Measurements from ENCODE around the gene DRAP1.

Gene DRAP1

DNA sequence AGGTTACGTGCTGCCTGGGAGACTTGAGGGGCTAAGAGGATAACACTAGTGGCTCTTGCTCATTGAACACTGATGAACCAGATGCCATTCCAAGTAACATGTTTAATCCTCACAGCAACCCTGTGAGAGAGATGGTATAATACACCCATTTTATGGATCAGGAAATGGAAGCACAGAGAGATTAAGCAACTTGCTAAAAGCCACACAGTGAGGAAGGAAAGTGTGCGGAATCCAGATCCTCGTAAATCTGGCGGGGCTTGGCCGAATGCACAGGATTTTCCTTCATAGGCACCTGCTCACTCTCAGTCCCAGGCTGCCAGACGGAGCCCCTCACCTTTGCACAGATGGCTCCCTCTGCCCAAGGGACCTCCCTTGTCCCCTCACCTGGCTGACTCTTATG lies 11.3 kb upstream of the DRAP1 start:
- Mint-ChIP-seq H3K4me3 (no peak overlapping the region), H3K27me3 (ENCODE audit: low read depth) (peaks cover 8% of the 10 kb centered on the region), H3K4me1 (ENCODE audit: low read depth) (peaks cover 9% of the 10 kb centered on the region)

DNA sequence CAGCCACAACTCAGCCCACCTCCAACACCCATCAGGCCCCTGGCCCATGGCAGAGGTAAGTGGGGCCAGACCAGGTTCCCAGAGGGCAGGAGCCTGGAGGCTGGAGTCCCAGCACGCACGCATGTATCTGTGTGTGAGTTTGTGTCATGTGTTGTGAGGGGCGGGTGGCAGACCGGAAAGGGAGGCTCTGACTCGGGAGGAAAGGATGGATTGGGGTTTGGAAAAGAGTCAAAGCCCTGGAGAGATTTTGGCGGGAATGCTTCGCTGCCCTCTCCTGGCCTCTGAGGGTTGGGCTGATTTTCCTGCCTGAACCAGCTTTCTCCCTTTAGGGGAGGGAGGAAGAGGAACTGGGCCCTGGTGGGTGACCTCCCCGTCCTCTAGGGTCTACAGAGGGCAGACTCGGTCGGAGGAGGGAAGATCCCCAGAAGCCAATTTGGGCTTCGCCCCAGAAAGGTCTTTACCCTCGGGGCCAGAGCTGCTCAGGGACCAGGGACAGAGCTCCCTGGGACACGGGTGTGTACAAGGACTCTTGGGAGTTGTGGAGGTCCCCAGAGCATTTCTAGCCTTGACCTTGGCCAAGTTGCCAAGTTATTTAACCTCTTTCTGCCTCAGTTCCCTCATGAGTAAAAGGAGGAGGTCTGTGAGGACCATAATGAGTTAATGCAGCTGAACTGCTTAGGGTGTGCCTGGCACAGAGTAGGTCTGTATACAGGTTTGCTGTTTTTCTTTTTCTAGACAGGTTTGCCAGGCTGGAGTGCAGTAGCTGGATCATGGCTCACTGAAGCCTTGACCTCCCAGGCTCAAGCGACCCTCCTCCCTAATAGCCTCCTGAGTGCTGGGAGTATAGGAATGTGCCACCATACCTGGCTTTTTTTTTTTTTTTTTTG lies 7.3 kb upstream of the DRAP1 start:
- Mint-ChIP-seq H3K4me3 (no peak overlapping the region), H3K27me3 (ENCODE audit: low read depth) (no peaks in the 10 kb centered on the region), H3K9me3 (no peaks in the 10 kb centered on the region), H3K27ac (no peak overlapping the region), H3K36me3 (ENCODE audit: low read depth) (peaks cover 4% of the 10 kb centered on the region), H3K4me1 (ENCODE audit: low read depth) (peaks cover 15% of the 10 kb centered on the region)
- no peak for DNase-seq (ENCODE audit: low spot score)

More for the DNA sequence above, 11.3 kb upstream of the DRAP1 start:
- no peak for DNase-seq (ENCODE audit: low spot score)
- H3K9me3 Mint-ChIP-seq, result no peaks in the 10 kb centered on the region
- H3K27ac Mint-ChIP-seq, result no peak overlapping the region
- no peaks in the 10 kb centered on the region for H3K36me3 Mint-ChIP-seq (ENCODE audit: low read depth)

GRCh38 chr11:65912845-65913244 lies 6.4 kb upstream of the DRAP1 start:
- Mint-ChIP-seq H3K36me3 (ENCODE audit: low read depth) (peaks cover 7% of the 10 kb centered on the region), H3K4me3 (no peak overlapping the region), H3K9me3 (no peaks in the 10 kb centered on the region), H3K27me3 (ENCODE audit: low read depth) (no peaks in the 10 kb centered on the region), H3K27ac (no peak overlapping the region), H3K4me1 (ENCODE audit: low read depth) (peaks cover 18% of the 10 kb centered on the region)
- no peak for DNase-seq (ENCODE audit: low spot score)

- peaks cover 12% of the 10 kb centered on the region for H3K4me1 Mint-ChIP-seq (ENCODE audit: low read depth)
- DNase-seq (ENCODE audit: low spot score), result no peak
- no peaks in the 10 kb centered on the region for H3K27me3 Mint-ChIP-seq (ENCODE audit: low read depth)
- peaks cover 9% of the 10 kb centered on the region for H3K36me3 Mint-ChIP-seq (ENCODE audit: low read depth)
- H3K27ac Mint-ChIP-seq, result peak overlapping the region; percentile 31
- no peak overlapping the region for H3K4me3 Mint-ChIP-seq
- no peaks in the 10 kb centered on the region for H3K9me3 Mint-ChIP-seq
Observed at GRCh38 chr11:65915101-65915820, 4.0 kb upstream of the DRAP1 start.

DNA sequence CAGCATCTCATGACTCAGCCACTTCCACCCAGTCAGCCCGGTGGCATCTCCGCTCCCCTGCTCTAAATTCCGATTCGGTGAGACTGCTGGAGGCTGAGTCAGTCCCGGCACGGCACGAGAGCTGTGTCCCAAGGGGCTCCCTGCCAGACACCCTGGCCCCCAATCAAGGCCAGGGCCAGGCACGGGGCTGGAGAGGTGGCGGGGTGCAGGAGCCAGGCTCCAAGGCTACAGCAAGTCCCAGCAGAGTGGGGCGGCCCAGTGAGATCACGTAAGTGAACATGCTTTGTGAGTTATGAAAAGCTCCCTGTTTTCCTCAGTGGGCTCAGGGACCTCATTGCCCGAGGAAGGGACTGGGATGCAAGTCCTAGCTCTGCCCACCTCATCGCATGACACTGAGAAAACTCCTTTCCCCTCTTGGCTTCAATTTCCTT lies 3.4 kb upstream of the DRAP1 start:
- H3K4me3 Mint-ChIP-seq, result no peak overlapping the region

DNA sequence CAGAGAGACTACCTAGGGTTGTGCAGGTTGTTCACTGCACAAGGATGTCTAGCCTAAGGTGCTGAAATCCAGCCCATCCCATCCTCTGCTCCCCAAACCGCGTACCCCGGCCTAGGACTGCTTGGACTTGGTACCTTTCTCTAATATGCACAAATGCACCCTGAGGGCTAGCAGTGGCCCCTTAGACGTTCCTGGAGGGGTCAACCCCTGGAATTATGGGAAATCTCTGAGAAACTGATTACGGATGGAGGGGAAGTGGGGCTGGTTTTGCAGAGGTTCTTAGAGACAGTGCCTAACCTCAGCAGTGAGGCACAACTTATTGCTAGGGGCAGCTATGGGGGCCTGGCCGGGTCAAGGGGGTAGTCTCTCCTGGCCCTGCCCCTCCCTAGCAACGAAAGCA lies 2.8 kb upstream of the DRAP1 start:
- Mint-ChIP-seq H3K4me1 (ENCODE audit: low read depth) (peaks cover 14% of the 10 kb centered on the region), H3K4me3 (peak overlapping the region; percentile 77), H3K27ac (no peak overlapping the region), H3K27me3 (ENCODE audit: low read depth) (no peaks in the 10 kb centered on the region), H3K9me3 (no peaks in the 10 kb centered on the region), H3K36me3 (ENCODE audit: low read depth) (peaks cover 12% of the 10 kb centered on the region)
- no peak for DNase-seq (ENCODE audit: low spot score)

More for the DNA sequence above, 3.4 kb upstream of the DRAP1 start:
- Mint-ChIP-seq H3K4me1 (ENCODE audit: low read depth) (peaks cover 14% of the 10 kb centered on the region), H3K27me3 (ENCODE audit: low read depth) (no peaks in the 10 kb centered on the region), H3K27ac (no peak overlapping the region), H3K9me3 (no peaks in the 10 kb centered on the region), H3K36me3 (ENCODE audit: low read depth) (peaks cover 12% of the 10 kb centered on the region)
- no peak for DNase-seq (ENCODE audit: low spot score)

GRCh38 chr11:65917077-65917433 lies 2.2 kb upstream of the DRAP1 start:
- Mint-ChIP-seq H3K27ac (peak overlapping the region; percentile 15), H3K4me1 (ENCODE audit: low read depth) (peaks cover 11% of the 10 kb centered on the region), H3K4me3 (peak overlapping the region; percentile 77), H3K9me3 (no peaks in the 10 kb centered on the region), H3K36me3 (ENCODE audit: low read depth) (peaks cover 13% of the 10 kb centered on the region), H3K27me3 (ENCODE audit: low read depth) (no peaks in the 10 kb centered on the region)
- no peak for DNase-seq (ENCODE audit: low spot score)

GRCh38 chr11:65917434-65918210 lies 1.6 kb upstream of the DRAP1 start:
- Mint-ChIP-seq H3K27me3 (ENCODE audit: low read depth) (no peaks in the 10 kb centered on the region), H3K9me3 (no peaks in the 10 kb centered on the region), H3K27ac (peak overlapping the region; percentile 15), H3K4me1 (ENCODE audit: low read depth) (peaks cover 11% of the 10 kb centered on the region), H3K36me3 (ENCODE audit: low read depth) (peaks cover 18% of the 10 kb centered on the region), H3K4me3 (peak overlapping the region; percentile 87)
- no peak for DNase-seq (ENCODE audit: low spot score)

- no peak for DNase-seq (ENCODE audit: low spot score)
Observed at GRCh38 chr11:65918211-65919140, 750 bp upstream of the DRAP1 start, which contains the start of gene C11orf68. Gene C11orf68, minus strand, starts transcription at chr11:65919062. Its CDS starts 31 bp downstream, at chr11:65919031.

DNA sequence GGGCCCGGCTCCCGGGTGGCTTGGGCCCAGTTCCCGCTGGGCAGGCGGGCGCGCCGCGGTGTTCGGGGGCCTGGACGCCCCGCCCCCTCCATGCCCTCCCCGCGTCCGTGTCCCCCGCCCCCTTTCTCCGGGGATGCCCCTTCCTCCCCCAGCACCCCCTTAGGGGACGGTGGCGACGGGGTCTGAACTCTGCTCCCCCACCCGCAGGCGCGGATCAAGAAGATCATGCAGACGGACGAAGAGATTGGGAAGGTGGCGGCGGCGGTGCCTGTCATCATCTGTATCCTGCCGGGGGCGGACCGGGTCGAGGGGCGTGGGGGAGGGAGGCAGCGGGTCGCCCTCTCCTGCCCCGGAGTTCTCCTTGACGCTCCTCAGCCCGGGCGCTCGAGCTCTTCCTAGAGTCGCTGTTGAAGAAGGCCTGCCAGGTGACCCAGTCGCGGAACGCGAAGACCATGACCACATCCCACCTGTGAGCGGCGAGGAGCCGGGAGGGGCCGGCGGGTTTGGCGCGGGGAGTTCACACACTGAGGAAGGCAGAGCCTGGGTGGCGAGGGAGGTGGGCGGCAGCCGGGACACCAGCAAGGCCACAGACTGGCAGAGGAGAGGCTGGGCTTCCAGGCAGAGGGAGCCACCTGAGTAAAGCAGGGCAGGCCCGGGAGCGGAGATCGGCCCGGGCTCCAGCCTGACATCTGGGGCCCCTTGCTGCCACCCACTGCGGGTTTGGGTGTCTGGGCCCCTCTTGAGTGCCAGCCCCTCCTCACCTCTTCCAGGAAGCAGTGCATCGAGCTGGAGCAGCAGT lies 546 bp downstream of the DRAP1 start:
- Mint-ChIP-seq H3K27me3 (ENCODE audit: low read depth) (no peaks in the 10 kb centered on the region), H3K9me3 (no peaks in the 10 kb centered on the region), H3K4me3 (peak overlapping the region; percentile 91), H3K36me3 (ENCODE audit: low read depth) (peaks cover 28% of the 10 kb centered on the region), H3K27ac (peak overlapping the region; percentile 84), H3K4me1 (ENCODE audit: low read depth) (peaks cover 14% of the 10 kb centered on the region)
- DNase-seq (ENCODE audit: low spot score), result no peak

More at GRCh38 chr11:65918211-65919140, 750 bp upstream of the DRAP1 start, which contains the start of gene C11orf68:
- Mint-ChIP-seq H3K4me3 (peak within 1 kb of the TSS; percentile 91), H3K4me1 (ENCODE audit: low read depth) (peaks cover 14% of the 10 kb centered on the region), H3K9me3 (no peaks in the 10 kb centered on the region), H3K27me3 (ENCODE audit: low read depth) (no peaks in the 10 kb centered on the region), H3K36me3 (ENCODE audit: low read depth) (peaks cover 26% of the 10 kb centered on the region), H3K27ac (peak within 1 kb of the TSS; percentile 87)

DNA sequence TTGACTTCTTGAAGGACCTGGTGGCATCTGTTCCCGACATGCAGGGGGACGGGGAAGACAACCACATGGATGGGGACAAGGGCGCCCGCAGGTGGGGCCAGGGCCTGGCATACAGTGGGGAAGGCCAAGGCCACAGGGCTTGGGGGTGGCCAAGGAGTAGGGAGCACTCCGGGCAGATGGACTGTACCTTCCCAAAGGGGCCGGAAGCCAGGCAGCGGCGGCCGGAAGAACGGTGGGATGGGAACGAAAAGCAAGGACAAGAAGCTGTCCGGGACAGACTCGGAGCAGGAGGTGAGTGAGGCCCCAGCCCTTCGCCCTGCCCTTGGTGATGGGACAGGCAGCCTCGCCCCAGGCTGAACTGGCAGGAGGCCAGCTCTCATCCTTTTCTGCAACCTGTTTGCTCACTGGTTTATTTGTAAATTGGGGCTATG lies 1.2 kb downstream of the DRAP1 start:
- H3K36me3 Mint-ChIP-seq (ENCODE audit: low read depth), result peaks cover 28% of the 10 kb centered on the region
- H3K4me1 Mint-ChIP-seq (ENCODE audit: low read depth), result peaks cover 14% of the 10 kb centered on the region
- no peak for DNase-seq (ENCODE audit: low spot score)
- H3K27me3 Mint-ChIP-seq (ENCODE audit: low read depth), result no peaks in the 10 kb centered on the region
- peak overlapping the region; percentile 84 for H3K27ac Mint-ChIP-seq
- no peaks in the 10 kb centered on the region for H3K9me3 Mint-ChIP-seq
- H3K4me3 Mint-ChIP-seq, result peak overlapping the region; percentile 91

DNA sequence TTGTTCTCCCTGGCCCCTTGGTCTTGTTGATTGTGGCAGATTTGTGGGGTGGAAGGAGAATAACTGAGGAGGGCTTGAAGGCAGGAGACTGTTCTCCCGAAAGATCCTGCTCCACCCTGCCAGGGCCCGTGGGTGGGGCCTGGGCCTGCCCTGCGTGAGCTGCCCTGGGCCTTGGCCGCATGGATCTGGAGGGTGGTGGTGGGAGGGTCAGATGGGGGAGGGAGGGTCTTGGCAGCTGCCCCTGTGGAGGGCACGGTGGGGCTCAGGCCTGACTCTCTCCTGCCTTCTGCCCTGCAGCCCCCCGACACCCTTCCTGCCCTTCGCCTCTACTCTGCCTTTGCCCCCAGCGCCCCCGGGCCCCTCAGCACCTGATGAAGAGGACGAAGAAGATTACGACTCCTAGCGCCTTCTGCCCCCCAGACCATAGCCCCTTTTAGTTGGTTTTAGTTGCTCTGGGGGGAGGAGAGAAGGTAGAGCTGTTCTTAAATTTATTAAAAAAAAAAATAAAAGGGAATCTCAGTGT lies 1.9 kb downstream of the DRAP1 start:
- H3K27ac Mint-ChIP-seq, result peak overlapping the region; percentile 31
- H3K9me3 Mint-ChIP-seq, result no peaks in the 10 kb centered on the region
- peak overlapping the region; percentile 91 for H3K4me3 Mint-ChIP-seq
- peaks cover 14% of the 10 kb centered on the region for H3K4me1 Mint-ChIP-seq (ENCODE audit: low read depth)
- DNase-seq (ENCODE audit: low spot score), result no peak
- no peaks in the 10 kb centered on the region for H3K27me3 Mint-ChIP-seq (ENCODE audit: low read depth)
- peaks cover 28% of the 10 kb centered on the region for H3K36me3 Mint-ChIP-seq (ENCODE audit: low read depth)

Measured in T-helper 2 cell treated with Interferon-gamma antibody and Interleukin-4, amounts not matched to agents 5 μg/mL and 100 μg/mL, for 36 hours (primary cell).